Mesenchymal stem cell (in vitro differentiated cells and primary cell): ENCODE data around the gene WWOX.

ENCODE experiments used
- DNase-seq: peaks from one replicate; pipeline ENCODE4 v3.0.0-alpha.2; 2013
- H2AFZ ChIP-seq: one replicate; pipeline ENCODE4 v1.6.1; 2013; ENCODE audit warnings: low read depth, mild to moderate bottlenecking, control low read depth, inconsistent platforms, low read length, moderate library complexity
- H2AK5ac ChIP-seq: 2 replicates; pipeline ENCODE4 v1.6.1; 2013; ENCODE audit warnings: low read length, moderate library complexity, mild to moderate bottlenecking, inconsistent platforms; ENCODE audit not compliant: severe bottlenecking
- H2BK120ac ChIP-seq: one replicate; pipeline ENCODE4 v1.6.1; 2013; ENCODE audit warnings: low read depth, mild to moderate bottlenecking, inconsistent platforms, low read length, moderate library complexity
- H2BK12ac ChIP-seq, 2 experiments: one replicate each; pipeline ENCODE4 v1.6.1; 2013; ENCODE audit warnings: inconsistent platforms in 2 of 2, low read length in 2 of 2, mild to moderate bottlenecking in 2 of 2, moderate library complexity in 2 of 2, control low read depth in 1 of 2
- H2BK15ac ChIP-seq: one replicate; pipeline ENCODE4 v1.6.1; 2013; ENCODE audit warnings: mild to moderate bottlenecking, low read depth, inconsistent platforms; ENCODE audit not compliant: poor library complexity, severe bottlenecking
- H2BK5ac ChIP-seq: 2 replicates; pipeline ENCODE4 v1.6.1; 2013; ENCODE audit warnings: low read depth, mild to moderate bottlenecking, low read length, control low read depth, inconsistent platforms; ENCODE audit not compliant: poor library complexity, severe bottlenecking
- H3K14ac ChIP-seq, 2 experiments: one replicate each; pipeline ENCODE4 v1.6.1; 2013; ENCODE audit warnings: inconsistent platforms in 2 of 2, low read length in 2 of 2, control low read depth in 1 of 2, mild to moderate bottlenecking in 1 of 2, moderate library complexity in 1 of 2
- H3K18ac ChIP-seq, 2 experiments: one replicate each; pipeline ENCODE4 v1.6.1; 2013; ENCODE audit warnings: inconsistent platforms in 2 of 2, low read length in 2 of 2, control low read depth in 1 of 2, low read depth in 1 of 2, mild to moderate bottlenecking in 1 of 2
- H3K23ac ChIP-seq, 2 experiments: one replicate each; pipeline ENCODE4 v1.6.1; 2013; ENCODE audit warnings: inconsistent platforms in 2 of 2, low read length in 2 of 2, mild to moderate bottlenecking in 2 of 2, moderate library complexity in 2 of 2, control low read depth in 1 of 2
- H3K27ac ChIP-seq: 2 replicates; pipeline ENCODE4 v1.5.1; 2013; ENCODE audit warnings: mild to moderate bottlenecking, moderate library complexity, low read length, control low read depth, inconsistent platforms; ENCODE audit not compliant: poor library complexity, severe bottlenecking
- H3K27me3 ChIP-seq, 2 experiments: 2 replicates each; pipeline versions ENCODE4 v1.6.1 to v1.7.0; 2013; ENCODE audit warnings: low read length in 2 of 2, mild to moderate bottlenecking in 2 of 2, moderate library complexity in 2 of 2, control low read depth in 1 of 2, inconsistent platforms in 1 of 2; ENCODE audit not compliant: control insufficient read depth in 1 of 2, insufficient read depth in 1 of 2
- H3K36me3 ChIP-seq, 2 experiments: 2 replicates each; pipeline versions ENCODE4 v1.6.1 to v1.7.0; 2013; ENCODE audit warnings: low read length in 2 of 2, control low read depth in 1 of 2, inconsistent platforms in 1 of 2, low read depth in 1 of 2, mild to moderate bottlenecking in 1 of 2; ENCODE audit not compliant: insufficient read depth in 2 of 2, control insufficient read depth in 1 of 2
- H3K4ac ChIP-seq, 2 experiments: one replicate each; pipeline ENCODE4 v1.6.1; 2013; ENCODE audit warnings: inconsistent platforms in 2 of 2, low read length in 2 of 2, mild to moderate bottlenecking in 2 of 2, moderate library complexity in 2 of 2, control low read depth in 1 of 2, low read depth in 1 of 2
- H3K4me1 ChIP-seq: 2 replicates; pipeline ENCODE4 v1.6.1; 2013; ENCODE audit warnings: low read depth, low read length, control low read depth; ENCODE audit not compliant: control insufficient read depth, insufficient read depth
- H3K4me2 ChIP-seq: 2 replicates; pipeline ENCODE4 v1.6.1; 2013; ENCODE audit warnings: low read length, mild to moderate bottlenecking, inconsistent platforms; ENCODE audit not compliant: poor library complexity, severe bottlenecking
- H3K4me3 ChIP-seq, 2 experiments: 2 replicates each; pipeline versions ENCODE4 v1.5.1 to v1.7.0; 2013; ENCODE audit warnings: low read length in 2 of 2, mild to moderate bottlenecking in 2 of 2, control low read depth in 1 of 2, low read depth in 1 of 2; ENCODE audit not compliant: insufficient read depth in 1 of 2
- H3K79me1 ChIP-seq: replicated peaks from 2 replicates; pipeline ENCODE4 v1.6.1; 2013; ENCODE audit warnings: mild to moderate bottlenecking, control low read depth, low read length, inconsistent platforms; ENCODE audit not compliant: poor library complexity, severe bottlenecking
- H3K9ac ChIP-seq: 2 replicates; pipeline ENCODE4 v1.7.0; 2013; ENCODE audit warnings: mild to moderate bottlenecking, low read length, moderate library complexity
- H3K9me3 ChIP-seq: 2 replicates; pipeline ENCODE4 v1.7.0; 2013; ENCODE audit warnings: mild to moderate bottlenecking, low read length; ENCODE audit not compliant: control insufficient read depth
- H4K8ac ChIP-seq: one replicate; pipeline ENCODE4 v1.6.1; 2013; ENCODE audit warnings: inconsistent platforms, mild to moderate bottlenecking, low read length, moderate library complexity
- H4K91ac ChIP-seq: one replicate; pipeline ENCODE4 v1.6.1; 2013; ENCODE audit warnings: mild to moderate bottlenecking, low read length, inconsistent platforms
- WGBS: methylation state at CpG from one replicate; pipeline ENCODE4 v1.1.7; 2013; ENCODE audit warnings: mixed read lengths; 5-methylcytosine and 5-hydroxymethylcytosine counted together

WWOX gene

DNA sequence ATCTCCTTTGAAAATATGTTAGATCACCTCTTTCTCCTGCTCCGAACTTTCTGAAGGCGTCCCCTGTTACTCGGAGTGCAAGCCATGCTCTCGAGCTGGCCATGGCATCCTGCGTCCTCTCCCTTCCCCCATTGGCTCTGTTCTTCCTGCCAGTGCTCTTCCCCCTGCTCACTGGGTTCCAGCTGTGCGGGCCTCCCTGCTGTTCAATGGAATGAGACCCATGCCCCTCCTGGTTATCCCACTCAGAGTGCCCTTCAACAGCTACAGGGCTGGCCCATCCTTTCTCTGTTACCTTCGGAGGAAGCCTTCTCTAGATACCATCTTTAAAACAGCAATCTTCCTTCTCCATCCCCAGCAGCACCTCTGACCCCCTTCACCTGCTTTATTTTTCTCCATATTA is 996.8 kb downstream of the WWOX start:
- H2AK5ac ChIP-seq: no peak overlapping the region
- H2BK12ac ChIP-seq: no peak overlapping the region
- H2AFZ ChIP-seq: no peak overlapping the region
- H3K4me2 ChIP-seq: no peak overlapping the region
- H3K18ac ChIP-seq: no peak overlapping the region
- no peak overlapping the region for H2BK5ac ChIP-seq
- no peaks in the 10 kb centered on the region for H3K4me1 ChIP-seq
- H3K4me3 ChIP-seq: no peak overlapping the region
- H3K9ac ChIP-seq: no peak overlapping the region
- H4K8ac ChIP-seq: no peak overlapping the region
- no peaks in the 10 kb centered on the region for H3K27me3 ChIP-seq
- no peak overlapping the region for H3K23ac ChIP-seq
- H3K79me1 ChIP-seq: no peaks in the 10 kb centered on the region
- H2BK15ac ChIP-seq: no peak overlapping the region
- H2BK120ac ChIP-seq: no peak overlapping the region
- DNase-seq: no peak
- 88% methylated on average over 7 of the region's 7 CpGs for WGBS
- H4K91ac ChIP-seq: no peak overlapping the region
- no peak overlapping the region for H3K27ac ChIP-seq
- no peak overlapping the region for H3K14ac ChIP-seq
- H3K9me3 ChIP-seq: no peaks in the 10 kb centered on the region
- no peaks in the 10 kb centered on the region for H3K36me3 ChIP-seq
- no peak overlapping the region for H3K4ac ChIP-seq

DNA sequence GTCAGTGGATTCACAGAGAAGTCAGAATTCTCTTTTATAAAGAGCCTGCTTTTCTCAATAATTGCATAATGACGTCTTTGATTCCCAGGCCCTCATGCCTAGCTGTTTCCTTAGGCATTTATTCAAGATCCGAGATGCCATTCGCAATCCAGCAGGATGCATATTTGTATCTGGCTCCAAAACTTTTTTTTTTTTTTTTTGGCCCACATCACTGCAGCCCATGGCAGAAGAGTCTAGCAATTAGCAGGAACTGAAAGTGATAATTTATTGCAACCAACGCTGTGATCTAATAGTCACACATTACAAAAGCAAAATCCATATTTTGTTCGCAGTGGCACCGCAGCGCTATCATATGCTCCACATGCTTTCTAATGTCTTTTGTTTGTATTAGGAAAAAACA is 997.7 kb downstream of the WWOX start:
- Histone ChIP-seq H3K4me1 (no peaks in the 10 kb centered on the region), H3K4me3 (no peak overlapping the region), H3K23ac (no peak overlapping the region), H3K36me3 (no peaks in the 10 kb centered on the region), H3K27me3 (no peaks in the 10 kb centered on the region), H3K27ac (no peak overlapping the region), H3K9ac (no peak overlapping the region), H3K4ac (no peak overlapping the region), H3K14ac (no peak overlapping the region), H2BK12ac (no peak overlapping the region), H2AFZ (no peak overlapping the region), H4K91ac (no peak overlapping the region), H4K8ac (no peak overlapping the region), H2BK120ac (no peak overlapping the region), H3K9me3 (no peaks in the 10 kb centered on the region), H2BK15ac (no peak overlapping the region), H3K18ac (no peak overlapping the region), H3K4me2 (no peak overlapping the region), H3K79me1 (no peaks in the 10 kb centered on the region), H2BK5ac (no peak overlapping the region), H2AK5ac (no peak overlapping the region)
- 83% methylated on average over 7 of the region's 7 CpGs for WGBS
- DNase-seq: no peak

DNA sequence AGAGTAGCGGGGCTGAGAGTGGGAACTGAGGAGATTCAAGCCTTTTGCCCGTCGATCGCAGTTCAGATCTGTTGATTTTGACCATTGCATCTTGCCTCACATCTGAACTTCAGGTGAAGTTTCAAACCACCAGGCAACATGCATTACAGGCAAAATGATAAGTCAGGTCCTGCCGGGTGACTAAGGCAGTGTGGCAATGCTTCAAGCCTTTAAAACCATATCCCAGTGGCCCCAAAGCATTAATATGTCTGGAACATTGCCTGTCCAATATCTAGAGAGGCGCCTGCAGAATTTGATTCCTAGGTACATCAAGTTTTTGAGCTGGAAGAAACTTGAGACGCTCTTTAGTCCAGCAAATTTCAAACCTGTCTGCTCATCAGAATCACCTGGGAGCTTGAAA is 998.3 kb downstream of the WWOX start:
- Histone ChIP-seq H3K36me3 (no peaks in the 10 kb centered on the region), H3K4me3 (no peak overlapping the region), H4K8ac (no peak overlapping the region), H3K9me3 (no peaks in the 10 kb centered on the region), H2BK5ac (no peak overlapping the region), H3K4me1 (no peaks in the 10 kb centered on the region), H3K79me1 (no peaks in the 10 kb centered on the region), H2AK5ac (no peak overlapping the region), H2AFZ (no peak overlapping the region), H3K9ac (no peak overlapping the region), H4K91ac (no peak overlapping the region), H3K18ac (no peak overlapping the region), H2BK15ac (no peak overlapping the region), H3K27me3 (peaks cover 0 to 3% of the 10 kb centered on the region in 2 experiments), H3K4ac (no peak overlapping the region), H2BK12ac (no peak overlapping the region), H3K27ac (no peak overlapping the region), H2BK120ac (no peak overlapping the region), H3K4me2 (no peak overlapping the region), H3K14ac (no peak overlapping the region), H3K23ac (no peak overlapping the region)
- no peak for DNase-seq
- WGBS: 89% methylated on average over 7 of the region's 7 CpGs

- Histone ChIP-seq H3K18ac (no peak overlapping the region), H4K8ac (no peak overlapping the region), H2AFZ (no peak overlapping the region), H3K9ac (no peak overlapping the region), H2BK120ac (no peak overlapping the region), H3K4me3 (no peak overlapping the region), H3K36me3 (no peaks in the 10 kb centered on the region), H3K79me1 (no peaks in the 10 kb centered on the region), H3K4me2 (no peak overlapping the region), H3K9me3 (no peaks in the 10 kb centered on the region), H2BK12ac (no peak overlapping the region), H3K4ac (no peak overlapping the region), H2AK5ac (no peak overlapping the region), H3K4me1 (no peaks in the 10 kb centered on the region), H2BK15ac (no peak overlapping the region), H3K27me3 (peaks cover 3 to 4% of the 10 kb centered on the region in 2 experiments), H3K14ac (no peak overlapping the region), H4K91ac (no peak overlapping the region), H3K27ac (no peak overlapping the region), H2BK5ac (no peak overlapping the region), H3K23ac (no peak overlapping the region)
- DNase-seq: no peak
- WGBS: 81% methylated on average over 3 of the region's 3 CpGs
Measured at GRCh38 chr16:79098907-79099306, 999.5 kb downstream of the WWOX start.
